HG02623 (cell line): ENCODE data around the gene IRF2BP2.
"Not testable (repeated sequence)": the region's sequence is repeated elsewhere in the genome, so short reads cannot be mapped to it uniquely, and the experiment has no call there.

Experiments used
- ATAC-seq: cut with Tn5 transposase; IDR thresholded peaks from one replicate; pipeline ENCODE4 v1.9.1; 2021; ENCODE audit warnings: moderate library complexity; ENCODE audit not compliant: unreplicated experiment

IRF2BP2 gene

DNA sequence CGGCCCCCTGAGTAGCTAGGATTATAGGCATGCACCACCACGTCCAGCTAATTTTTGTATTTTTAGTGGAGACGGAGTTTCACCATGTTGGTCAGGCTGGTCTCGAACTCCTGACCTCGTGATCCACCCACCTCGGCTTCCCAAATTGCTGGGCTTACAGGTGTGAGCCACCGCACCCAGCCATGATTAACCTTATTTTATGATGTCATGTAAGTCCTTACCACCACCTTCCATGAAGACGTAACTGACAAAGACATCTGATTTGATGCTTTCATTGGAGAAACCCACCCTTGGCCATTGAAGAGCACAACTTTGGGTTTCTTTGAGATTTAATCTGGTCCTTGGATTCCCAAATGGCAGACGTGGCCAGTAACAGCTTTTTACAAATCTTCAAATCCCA lies 24.9 kb upstream of the IRF2BP2 start:
- ATAC-seq: not testable (repeated sequence)

DNA sequence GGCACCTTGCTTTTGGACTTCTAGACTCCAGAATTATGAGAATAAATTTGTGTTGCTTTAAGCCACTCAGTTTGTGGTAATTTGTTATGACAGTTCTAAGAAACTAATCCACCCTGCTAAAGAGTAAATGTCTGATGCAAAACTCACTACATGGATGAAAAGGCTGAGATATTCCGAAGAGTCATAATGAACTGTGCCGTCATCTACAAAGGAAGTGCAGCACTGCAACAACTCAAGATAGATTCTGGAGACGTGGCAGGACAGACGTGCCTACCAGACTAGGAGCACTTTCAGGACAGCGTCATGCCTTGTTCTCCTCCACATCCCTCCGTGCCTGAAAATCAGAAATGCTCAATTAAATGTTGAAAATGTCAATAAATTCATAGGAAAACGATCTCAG lies 24.4 kb upstream of the IRF2BP2 start:
- ATAC-seq: no peak

GRCh38 chr1:234633246-234634003 lies 23.4 kb upstream of the IRF2BP2 start:
- ATAC-seq: no peak

DNA sequence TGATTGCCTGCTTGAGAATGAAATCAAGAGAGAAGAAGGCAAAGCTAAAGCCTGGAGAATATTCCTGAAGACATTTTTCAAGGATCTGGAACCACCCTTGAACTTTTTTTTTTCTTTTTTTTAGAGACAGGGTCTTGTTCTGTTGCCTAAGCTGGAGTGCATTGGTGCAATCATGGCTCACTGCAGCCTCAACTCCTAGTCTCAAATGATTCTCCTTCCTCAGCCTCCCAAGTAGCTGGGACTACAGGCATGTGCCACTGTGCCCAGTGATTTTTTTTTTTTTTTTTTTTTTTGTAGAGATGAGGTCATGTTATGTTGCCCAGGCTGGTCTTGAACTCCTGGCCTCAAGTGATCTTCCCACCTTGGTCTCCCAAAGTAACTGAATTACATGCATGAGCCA lies 22.2 kb upstream of the IRF2BP2 start:
- ATAC-seq: no peak

DNA sequence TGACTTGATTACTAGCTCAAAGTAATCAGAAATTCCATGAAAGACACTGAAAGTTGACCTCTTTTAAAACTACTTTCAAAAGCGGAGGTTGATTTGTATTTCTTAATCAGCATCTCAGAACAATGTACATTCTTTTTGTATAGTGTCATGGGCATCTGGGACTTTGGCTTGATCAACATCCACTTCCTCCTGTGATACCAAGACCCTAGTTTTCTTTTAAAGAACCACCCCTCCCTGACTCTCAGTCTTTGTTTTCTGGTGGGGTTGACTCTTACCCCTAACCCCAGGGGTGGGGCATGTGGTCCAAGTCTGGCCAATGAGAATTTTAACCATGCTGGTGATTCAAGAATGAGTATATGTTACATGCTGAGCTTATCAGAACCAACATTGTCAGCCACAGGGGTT lies 21.7 kb upstream of the IRF2BP2 start:
- ATAC-seq: no peak

GRCh38 chr1:234629026-234629425 lies 19.0 kb upstream of the IRF2BP2 start:
- no peak for ATAC-seq

DNA sequence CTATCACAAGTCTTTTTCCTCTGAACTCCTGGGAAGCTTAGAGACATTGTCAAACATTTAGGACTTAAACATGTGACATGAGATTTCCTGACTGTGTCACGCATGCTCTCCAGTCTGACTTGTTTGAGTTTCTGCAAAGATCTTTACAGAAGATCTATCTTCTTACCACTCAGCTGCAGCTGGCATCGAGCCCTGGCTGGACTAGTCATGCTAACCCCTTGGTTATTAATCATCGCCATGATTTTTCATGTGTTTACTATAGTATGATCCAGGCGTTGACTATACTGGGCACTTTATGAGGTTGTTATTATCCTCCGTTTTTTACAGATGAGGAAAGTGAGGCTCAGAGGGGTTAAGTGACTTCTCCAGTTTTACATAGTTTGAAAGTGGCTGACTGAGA lies 18.1 kb upstream of the IRF2BP2 start:
- ATAC-seq: no peak

DNA sequence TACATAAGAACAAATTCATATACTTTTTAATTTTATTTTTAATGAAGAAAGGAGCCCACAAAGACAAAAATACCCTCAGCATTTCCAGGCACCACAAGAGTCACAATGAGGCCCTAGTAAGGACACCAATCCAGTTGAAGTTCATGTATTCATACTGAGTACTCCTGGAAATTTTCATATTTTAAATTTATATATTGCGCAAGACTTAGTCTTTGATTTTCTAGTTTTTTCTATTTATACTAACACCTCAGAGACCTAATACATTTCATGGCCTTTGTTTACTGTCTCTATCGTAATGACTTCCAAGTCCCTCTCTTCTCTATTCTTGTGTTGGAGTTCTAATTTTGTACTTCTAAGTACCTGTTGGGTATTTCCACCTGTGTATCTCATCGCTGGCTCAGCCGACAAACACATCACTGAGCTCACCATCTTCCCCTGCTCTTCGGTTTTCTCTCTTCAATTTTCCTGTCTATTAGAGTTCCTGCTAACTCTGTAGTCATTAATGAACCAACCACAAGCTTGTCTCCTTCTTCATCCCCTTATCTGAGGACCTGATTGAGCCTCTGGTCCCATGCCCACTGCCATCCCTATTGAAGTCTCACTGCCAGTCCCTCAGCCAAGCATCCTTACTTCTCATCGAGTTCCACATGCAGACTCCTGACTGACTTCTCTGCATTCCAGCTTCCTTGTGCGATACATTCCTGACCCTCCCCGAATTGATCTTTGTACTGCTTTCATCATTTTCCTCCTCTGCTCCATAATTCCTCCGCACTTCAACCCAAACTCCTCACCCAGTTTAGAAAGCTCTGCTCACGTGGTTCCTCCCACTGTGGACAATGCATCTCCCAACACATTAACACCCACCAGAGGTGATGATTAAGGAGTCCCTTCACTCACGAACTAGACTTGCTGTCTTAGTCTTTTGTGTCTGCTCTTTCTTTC lies 17.3 kb upstream of the IRF2BP2 start:
- no peak for ATAC-seq

DNA sequence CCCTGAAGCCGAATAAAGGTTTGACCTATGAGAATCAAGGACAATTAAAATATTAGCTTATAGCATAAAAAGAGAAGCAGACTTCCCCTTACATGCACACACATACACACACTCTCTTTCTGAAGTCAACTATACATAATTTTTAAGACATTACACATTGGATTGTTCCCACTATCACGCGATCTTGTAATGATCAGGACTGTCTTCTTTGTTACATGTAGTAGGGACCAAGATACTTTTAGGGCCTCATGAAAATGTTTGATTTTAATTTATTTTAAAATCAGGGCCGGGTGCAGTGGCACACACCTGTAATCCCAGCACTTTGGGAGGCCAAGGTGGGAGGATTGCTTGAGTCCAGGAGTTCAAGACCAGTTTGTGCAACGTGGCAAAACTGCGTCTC lies 16.4 kb upstream of the IRF2BP2 start:
- ATAC-seq: no peak

- ATAC-seq: no peak
Measured at GRCh38 chr1:234624724-234625117, 14.7 kb upstream of the IRF2BP2 start.

DNA sequence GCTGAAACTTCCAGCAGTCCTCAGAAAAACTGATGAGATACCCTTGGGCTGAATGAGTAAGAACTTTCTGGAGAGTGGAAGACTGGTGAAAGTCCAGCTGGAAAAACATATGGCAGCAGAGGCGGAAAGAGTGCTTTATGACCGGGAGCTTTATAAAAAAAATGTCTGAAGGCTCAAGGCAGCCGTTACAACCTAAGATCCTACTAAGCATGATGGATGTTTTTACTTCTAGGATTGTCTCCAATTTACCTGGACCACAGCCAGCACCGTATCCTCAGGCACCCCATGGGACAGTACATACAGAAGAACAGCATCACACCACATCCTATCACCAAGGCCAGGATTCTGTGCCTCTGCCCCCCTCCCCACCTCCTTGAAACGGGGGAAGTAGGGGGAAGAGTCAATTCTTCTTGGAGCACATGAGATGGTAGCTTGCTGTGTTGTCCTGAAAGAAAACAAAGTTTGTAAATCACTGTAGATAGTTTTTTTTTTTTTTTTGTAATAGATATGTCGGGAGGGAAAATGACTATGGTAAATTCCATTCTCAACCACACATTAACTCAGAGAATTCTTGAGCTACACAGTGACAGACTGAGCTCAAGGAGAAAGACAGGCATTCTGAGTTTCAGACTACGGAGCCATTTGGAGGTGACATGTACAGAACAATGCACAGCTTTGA lies 11.8 kb upstream of the IRF2BP2 start:
- no peak for ATAC-seq

DNA sequence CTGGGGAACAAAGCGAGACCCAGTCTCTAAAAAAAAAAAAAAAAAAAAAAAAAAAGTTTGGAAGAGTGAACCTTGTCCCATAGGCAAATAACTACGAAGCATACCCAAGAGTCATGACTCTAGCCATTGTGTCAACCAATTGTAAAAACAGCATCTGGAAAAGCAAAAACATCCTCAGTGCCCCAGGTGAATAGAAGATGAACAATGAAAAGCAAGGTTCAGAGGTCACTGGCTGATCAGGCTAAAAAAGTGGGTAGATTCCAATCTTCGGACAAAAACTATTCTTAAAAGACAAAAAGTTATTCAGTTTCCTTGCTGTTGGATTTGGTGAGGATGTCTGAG lies 11.1 kb upstream of the IRF2BP2 start:
- ATAC-seq: no peak

DNA sequence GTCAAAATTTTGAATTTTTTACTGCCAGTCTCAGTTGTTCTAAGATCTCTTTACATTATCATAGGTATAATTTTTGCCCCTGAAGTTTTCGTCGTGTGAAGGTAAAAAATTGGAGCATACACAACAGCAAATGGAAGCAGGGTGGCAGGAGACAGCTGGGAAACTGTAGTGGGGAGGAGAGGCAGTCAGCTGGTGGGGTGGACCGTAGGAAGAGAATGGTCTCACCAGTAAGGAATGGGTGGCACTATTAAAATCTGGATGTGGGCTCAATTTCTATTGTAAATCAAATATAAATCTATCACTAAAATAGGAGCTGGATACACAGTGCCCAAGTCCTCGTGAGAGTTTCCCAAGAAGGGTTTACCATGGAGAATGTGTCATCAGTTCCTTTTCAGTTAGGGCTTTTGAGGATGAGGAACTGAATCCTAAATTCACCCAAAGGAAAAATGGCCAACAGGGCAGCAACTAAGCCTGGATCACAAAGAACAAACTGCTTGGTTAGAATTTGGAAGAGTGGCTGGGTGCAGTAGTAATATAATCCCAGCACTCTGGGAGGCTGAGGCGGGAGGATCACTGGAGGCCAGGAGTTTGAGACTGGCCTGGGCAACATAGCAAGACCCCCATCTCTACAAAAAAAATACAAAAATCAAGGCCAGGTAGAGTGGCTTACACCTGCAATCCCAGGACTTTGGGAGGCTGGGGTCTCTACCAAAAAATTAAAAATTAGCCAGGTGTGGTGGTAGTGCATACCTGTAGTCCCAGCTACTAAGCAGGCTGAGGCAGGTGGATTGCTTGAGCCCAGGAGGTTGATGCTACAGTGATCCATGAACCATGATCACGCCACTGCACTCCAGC lies 10.5 kb upstream of the IRF2BP2 start:
- no peak for ATAC-seq

- no peak for ATAC-seq
Measured at GRCh38 chr1:234619794-234620247, 9.8 kb upstream of the IRF2BP2 start.

DNA sequence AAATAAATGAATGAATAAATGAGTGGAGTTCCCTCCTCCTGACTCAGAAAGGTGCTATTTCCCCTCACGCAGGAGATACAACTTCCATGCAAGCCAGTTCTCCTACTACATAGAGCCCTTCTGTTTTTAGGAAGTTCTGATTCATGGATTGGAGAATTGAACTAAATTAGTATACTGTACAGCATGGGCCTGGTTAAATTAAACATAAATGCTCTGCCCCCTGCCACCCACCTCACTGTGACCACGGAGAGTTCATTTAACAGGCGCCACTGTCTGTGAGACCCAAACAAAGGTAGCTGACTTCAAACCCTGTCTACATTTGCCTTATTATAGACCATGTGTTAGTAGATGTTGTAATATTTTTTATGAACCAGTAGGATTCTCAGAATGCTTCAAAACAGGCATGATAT lies 9.1 kb upstream of the IRF2BP2 start:
- ATAC-seq: no peak

GRCh38 chr1:234618737-234619049 lies 8.7 kb upstream of the IRF2BP2 start:
- ATAC-seq: no peak

- ATAC-seq: no peak
Measured at GRCh38 chr1:234617986-234618736, 8.2 kb upstream of the IRF2BP2 start.

GRCh38 chr1:234617131-234617985 lies 7.4 kb upstream of the IRF2BP2 start:
- ATAC-seq: no peak

- ATAC-seq: no peak
Measured at GRCh38 chr1:234616644-234617043, 6.7 kb upstream of the IRF2BP2 start.
